ENCODE measurements around the gene NFKB1.
A peak's percentile ranks its signal among the peaks of the same experiment; 100 is the strongest.
"Not testable (repeated sequence)": the region's sequence is repeated elsewhere in the genome, so short reads cannot be mapped to it uniquely, and the experiment has no call there.

NFKB1 gene

DNA sequence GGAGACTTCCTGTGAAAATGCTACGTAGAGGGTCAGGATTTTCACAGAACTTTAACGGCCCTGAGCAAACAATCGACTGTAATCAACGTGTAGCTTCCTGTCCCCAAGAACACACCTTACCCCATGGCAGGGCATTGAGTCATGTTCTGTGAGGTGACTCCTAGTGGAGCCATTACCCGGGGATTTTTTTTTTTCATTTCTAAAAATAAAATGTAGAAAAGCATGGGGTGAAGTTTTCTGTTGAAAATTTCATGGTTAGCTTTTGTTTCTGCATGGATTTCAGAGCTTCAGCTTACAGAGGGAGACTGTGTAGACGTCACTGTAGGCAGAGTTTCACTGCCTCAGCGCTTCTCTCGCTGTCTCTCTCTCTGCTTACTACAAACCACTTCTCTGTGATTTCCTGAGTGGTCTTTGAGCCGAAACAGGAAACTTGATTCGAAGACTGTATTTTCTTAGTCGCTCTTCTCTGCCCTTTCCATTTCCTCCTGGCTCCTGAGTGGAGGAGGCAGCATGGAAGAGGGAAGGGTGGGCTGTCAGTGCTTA lies 111.7 kb downstream of the NFKB1 start:
- Histone ChIP-seq H3K9ac (ENCODE audit: low read length) (no peak overlapping the region), H3K27me3 (ENCODE audit: low read depth, low read length) (no peaks in the 10 kb centered on the region), H3K4me2 (ENCODE audit: low read length) (no peak overlapping the region), H3K79me2 (ENCODE audit: low read length) (no peaks in the 10 kb centered on the region), H3K27ac (ENCODE audit: low read length) (no peak overlapping the region), H3K4me3 (ENCODE audit: low read length) (no peak overlapping the region), H3K36me3 (replicated peaks; ENCODE audit: low read depth, low read length) (peaks cover 88% of the 10 kb centered on the region), H4K20me1 (ENCODE audit: insufficient read depth, low read length) (no peaks in the 10 kb centered on the region), H2AFZ (ENCODE audit: low read depth, low read length) (no peak overlapping the region), H3K4me1 (ENCODE audit: low read length) (no peaks in the 10 kb centered on the region), H3K9me3 (ENCODE audit: insufficient read depth, low read length) (no peaks in the 10 kb centered on the region)
- TF ChIP-seq EZH2phosphoT487 (IDR thresholded peaks at IDR 0.05; ENCODE audit: low read depth) = no peak
- TF ChIP-seq, protein P1, sequence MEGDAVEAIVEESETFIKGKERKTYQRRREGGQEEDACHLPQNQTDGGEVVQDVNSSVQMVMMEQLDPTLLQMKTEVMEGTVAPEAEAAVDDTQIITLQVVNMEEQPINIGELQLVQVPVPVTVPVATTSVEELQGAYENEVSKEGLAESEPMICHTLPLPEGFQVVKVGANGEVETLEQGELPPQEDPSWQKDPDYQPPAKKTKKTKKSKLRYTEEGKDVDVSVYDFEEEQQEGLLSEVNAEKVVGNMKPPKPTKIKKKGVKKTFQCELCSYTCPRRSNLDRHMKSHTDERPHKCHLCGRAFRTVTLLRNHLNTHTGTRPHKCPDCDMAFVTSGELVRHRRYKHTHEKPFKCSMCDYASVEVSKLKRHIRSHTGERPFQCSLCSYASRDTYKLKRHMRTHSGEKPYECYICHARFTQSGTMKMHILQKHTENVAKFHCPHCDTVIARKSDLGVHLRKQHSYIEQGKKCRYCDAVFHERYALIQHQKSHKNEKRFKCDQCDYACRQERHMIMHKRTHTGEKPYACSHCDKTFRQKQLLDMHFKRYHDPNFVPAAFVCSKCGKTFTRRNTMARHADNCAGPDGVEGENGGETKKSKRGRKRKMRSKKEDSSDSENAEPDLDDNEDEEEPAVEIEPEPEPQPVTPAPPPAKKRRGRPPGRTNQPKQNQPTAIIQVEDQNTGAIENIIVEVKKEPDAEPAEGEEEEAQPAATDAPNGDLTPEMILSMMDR (IDR thresholded peaks at IDR 0.05; ENCODE audit: low read depth, low read length) = no peak

DNA sequence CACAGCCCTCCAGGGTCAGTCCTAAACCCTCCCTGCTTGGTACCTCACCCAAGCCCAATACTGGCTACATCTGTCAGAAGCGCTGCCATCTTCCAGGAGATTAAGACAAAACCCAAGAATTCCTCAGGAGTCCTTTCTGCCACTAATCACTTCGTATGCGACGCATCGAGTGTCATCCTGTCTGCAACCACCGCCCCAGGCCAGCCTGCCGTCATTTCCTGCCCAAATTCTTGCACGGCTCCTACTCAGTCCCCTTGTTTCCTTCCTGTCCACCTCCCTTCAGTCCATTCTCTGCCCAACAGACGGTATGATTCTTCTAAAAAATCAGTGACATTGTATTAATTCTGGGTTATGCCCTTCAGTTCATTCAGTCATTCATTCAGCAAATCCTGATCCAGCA lies 113.6 kb downstream of the NFKB1 start:
- H2AFZ ChIP-seq (ENCODE audit: low read depth, low read length) = no peak overlapping the region
- no peak overlapping the region for H3K9ac ChIP-seq (ENCODE audit: low read length)
- H3K27ac ChIP-seq (ENCODE audit: low read length) = no peak overlapping the region
- no peaks in the 10 kb centered on the region for H3K9me3 ChIP-seq (ENCODE audit: insufficient read depth, low read length)
- TF ChIP-seq EZH2phosphoT487 (IDR thresholded peaks at IDR 0.05; ENCODE audit: low read depth) = no peak
- TF ChIP-seq, protein P1 (IDR thresholded peaks at IDR 0.05; ENCODE audit: low read depth, low read length) = no peak
- no peaks in the 10 kb centered on the region for H3K27me3 ChIP-seq (ENCODE audit: low read depth, low read length)
- no peak overlapping the region for H3K4me3 ChIP-seq (ENCODE audit: low read length)
- no peaks in the 10 kb centered on the region for H4K20me1 ChIP-seq (ENCODE audit: insufficient read depth, low read length)
- peaks cover 80% of the 10 kb centered on the region for H3K36me3 ChIP-seq (replicated peaks; ENCODE audit: low read depth, low read length)
- no peak overlapping the region for H3K4me2 ChIP-seq (ENCODE audit: low read length)
- no peaks in the 10 kb centered on the region for H3K79me2 ChIP-seq (ENCODE audit: low read length)
- peaks cover 11% of the 10 kb centered on the region for H3K4me1 ChIP-seq (ENCODE audit: low read length)

DNA sequence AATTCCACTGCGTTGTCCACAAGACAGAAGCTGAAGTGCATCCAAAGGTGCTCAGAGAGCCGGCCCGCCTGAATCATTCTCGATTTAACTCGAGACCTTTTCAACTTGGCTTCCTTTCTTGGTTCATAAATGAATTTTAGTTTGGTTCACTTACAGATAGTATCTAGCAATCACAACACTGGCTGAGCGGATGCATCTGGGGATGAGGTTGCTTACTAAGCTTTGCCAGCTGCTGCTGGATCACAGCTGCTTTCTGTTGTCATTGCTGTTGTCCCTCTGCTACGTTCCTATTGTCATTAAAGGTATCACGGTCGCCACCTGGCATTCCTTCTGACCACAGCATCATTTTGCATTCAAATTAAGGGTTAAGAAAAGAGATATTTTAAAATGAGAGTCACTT lies 115.5 kb downstream of the NFKB1 start:
- Histone ChIP-seq H2AFZ (ENCODE audit: low read depth, low read length) (no peak overlapping the region), H3K36me3 (replicated peaks; ENCODE audit: low read depth, low read length) (peaks cover 63% of the 10 kb centered on the region), H3K9ac (ENCODE audit: low read length) (no peak overlapping the region), H3K27me3 (ENCODE audit: low read depth, low read length) (no peaks in the 10 kb centered on the region; the same call in 1 of the 2 replicates), H3K79me2 (ENCODE audit: low read length) (no peaks in the 10 kb centered on the region), H3K4me3 (ENCODE audit: low read length) (no peak overlapping the region), H3K27ac (ENCODE audit: low read length) (no peak overlapping the region), H4K20me1 (ENCODE audit: insufficient read depth, low read length) (no peaks in the 10 kb centered on the region), H3K9me3 (ENCODE audit: insufficient read depth, low read length) (no peaks in the 10 kb centered on the region), H3K4me1 (ENCODE audit: low read length) (peaks cover 11% of the 10 kb centered on the region), H3K4me2 (ENCODE audit: low read length) (no peak overlapping the region)
- TF ChIP-seq, protein P1 (IDR thresholded peaks at IDR 0.05; ENCODE audit: low read depth, low read length) = no peak

DNA sequence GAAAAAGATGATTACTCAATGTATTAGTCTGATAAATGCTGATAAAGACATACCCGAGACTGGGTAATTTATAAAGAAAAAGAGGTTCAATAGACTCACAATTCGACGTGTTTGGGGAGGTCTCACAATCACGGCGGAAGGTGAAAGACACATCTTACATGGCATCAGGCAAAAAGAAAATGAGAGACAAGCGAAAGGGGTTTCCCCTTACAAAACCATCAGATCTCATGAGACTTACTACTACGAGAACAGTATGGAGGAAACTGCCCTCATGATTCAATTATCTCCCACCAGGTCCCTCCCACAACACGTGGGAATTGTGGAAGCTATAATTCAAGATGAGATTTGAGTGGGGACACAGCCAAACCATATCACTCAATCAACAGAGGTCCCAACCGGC lies 117.9 kb downstream of the NFKB1 start:
- H3K27me3 ChIP-seq (ENCODE audit: low read depth, low read length); H4K20me1 ChIP-seq (ENCODE audit: insufficient read depth, low read length); H2AFZ ChIP-seq (ENCODE audit: low read depth, low read length); H3K79me2 ChIP-seq (ENCODE audit: low read length); H3K9me3 ChIP-seq (ENCODE audit: insufficient read depth, low read length); H3K9ac ChIP-seq (ENCODE audit: low read length); H3K4me3 ChIP-seq (ENCODE audit: low read length); H3K27ac ChIP-seq (ENCODE audit: low read length): not testable (repeated sequence)
- 0 out of 2 replicates have a peak overlapping the region, but pooled peaks have one; percentile 5 for H3K4me2 ChIP-seq (ENCODE audit: low read length)
- peaks cover 17% of the 10 kb centered on the region for H3K4me1 ChIP-seq (ENCODE audit: low read length)
- peaks cover 41% of the 10 kb centered on the region for H3K36me3 ChIP-seq (replicated peaks; ENCODE audit: low read depth, low read length)

DNA sequence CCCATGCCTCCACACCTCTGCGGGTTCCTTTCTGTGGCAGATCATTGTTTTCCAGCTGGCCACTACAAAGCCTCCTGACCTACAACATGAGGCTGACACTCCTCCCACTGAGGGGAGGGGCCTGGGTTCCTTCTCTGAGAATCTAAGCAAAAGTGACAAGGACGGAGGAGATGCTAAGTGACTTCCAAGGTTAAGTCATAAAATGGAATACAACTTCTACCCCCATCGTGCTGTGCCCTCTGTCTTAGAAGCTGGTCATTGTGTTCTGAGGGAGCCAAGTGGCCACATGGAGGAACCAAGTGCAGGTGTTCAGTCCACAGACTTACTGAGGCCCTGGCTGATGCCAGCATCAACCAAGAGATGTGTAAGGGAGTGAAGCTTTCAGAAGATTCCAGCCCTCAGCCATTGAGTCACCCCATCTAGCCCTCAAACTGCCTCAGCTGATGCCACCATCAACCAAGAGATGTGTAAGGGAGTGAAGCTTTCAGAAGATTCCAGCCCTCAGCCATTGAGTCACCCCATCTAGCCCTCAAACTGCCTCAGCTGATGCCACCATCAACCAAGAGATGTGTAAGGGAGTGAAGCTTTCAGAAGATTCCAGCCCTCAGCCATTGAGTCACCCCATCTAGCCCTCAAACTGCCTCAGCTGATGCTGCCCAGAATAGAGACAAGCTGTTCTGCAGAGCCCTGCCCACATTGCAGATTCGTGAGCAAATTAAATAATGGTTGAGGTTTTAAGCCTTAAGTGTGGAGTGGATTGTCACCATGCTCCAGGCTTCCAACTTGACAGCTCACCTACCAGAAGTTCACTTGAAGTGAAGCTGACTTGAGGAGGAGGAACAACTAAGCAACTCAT lies 118.8 kb downstream of the NFKB1 start:
- peaks cover 31% of the 10 kb centered on the region for H3K36me3 ChIP-seq (replicated peaks; ENCODE audit: low read depth, low read length)
- H2AFZ ChIP-seq (ENCODE audit: low read depth, low read length); H3K9ac ChIP-seq (ENCODE audit: low read length); H3K9me3 ChIP-seq (ENCODE audit: insufficient read depth, low read length); H3K27me3 ChIP-seq (ENCODE audit: low read depth, low read length); H3K4me2 ChIP-seq (ENCODE audit: low read length); H3K27ac ChIP-seq (ENCODE audit: low read length); H3K4me3 ChIP-seq (ENCODE audit: low read length); H4K20me1 ChIP-seq (ENCODE audit: insufficient read depth, low read length); H3K79me2 ChIP-seq (ENCODE audit: low read length): not testable (repeated sequence)
- H3K4me1 ChIP-seq (ENCODE audit: low read length) = peaks cover 17% of the 10 kb centered on the region
